GM19099 (cell line): Measurements from ENCODE around the gene NCAM2.

Source experiments
- POLR2A ChIP-seq: IDR thresholded peaks from 3 replicates; pipeline ENCODE4 v1.6.1; 2011; ENCODE audit warnings: low read depth; ENCODE audit not compliant: insufficient read length; ENCODE audit errors: extremely low read depth

NCAM2 gene

DNA sequence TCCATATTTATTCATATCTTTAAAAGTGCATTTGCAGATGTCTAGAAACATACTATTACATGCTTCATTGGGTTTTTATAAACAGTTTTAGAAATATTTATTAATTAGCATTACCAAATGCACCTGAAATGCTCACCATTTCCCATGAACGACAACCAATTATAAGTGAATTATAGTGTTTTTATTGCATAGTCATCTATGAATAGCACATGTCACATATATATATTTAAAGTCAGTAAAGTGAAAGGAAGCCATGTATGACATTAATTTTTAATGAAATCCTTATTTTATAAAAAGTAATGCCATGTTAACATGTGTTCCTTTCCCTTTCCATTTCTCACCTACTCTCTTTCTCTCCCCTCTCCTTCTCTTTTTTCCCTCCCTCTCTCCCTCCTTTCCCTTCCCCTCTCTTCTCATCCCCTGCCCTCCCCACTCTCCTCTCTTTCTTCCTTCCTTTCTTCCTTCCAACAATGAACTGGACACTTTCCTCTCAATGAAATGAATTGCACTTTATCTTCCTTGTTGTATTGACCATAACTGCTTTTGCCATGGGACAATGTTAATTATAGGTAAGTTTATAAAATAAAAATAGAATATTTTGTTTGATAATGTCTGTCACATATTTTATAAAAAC lies 179.3 kb downstream of the NCAM2 start:
- TF ChIP-seq POLR2A: no peak

DNA sequence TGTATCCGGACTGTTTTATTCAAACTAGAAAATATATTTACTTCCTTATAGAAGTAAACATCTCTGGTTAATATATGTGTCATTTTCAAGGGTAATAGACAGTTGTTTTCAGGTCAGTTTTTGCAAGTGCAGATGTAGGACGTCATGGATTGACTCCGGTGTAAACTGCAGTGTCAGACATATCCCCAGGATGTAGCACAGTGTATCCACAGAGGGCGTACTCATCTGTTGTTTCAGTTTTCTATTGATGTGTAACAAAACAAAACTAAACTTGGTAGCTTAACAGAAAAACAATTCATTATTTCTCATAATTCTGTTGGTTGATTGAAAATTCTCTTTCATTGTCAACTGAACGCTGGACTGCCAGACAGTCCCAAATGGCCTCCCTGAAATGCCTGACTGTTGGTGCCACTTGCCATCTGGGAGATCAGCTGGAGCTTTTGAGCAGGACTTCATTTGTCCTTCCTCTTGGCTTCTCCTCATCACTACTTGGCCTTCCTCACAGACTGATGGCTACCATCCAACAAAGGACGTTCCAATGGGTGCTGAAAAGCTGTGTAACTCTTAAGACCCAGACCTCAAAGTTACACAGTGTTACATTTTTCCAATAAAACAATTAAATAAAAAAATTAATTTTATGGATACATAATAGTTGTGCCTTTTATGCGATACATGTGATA lies 181.6 kb downstream of the NCAM2 start:
- TF ChIP-seq POLR2A: no peak

DNA sequence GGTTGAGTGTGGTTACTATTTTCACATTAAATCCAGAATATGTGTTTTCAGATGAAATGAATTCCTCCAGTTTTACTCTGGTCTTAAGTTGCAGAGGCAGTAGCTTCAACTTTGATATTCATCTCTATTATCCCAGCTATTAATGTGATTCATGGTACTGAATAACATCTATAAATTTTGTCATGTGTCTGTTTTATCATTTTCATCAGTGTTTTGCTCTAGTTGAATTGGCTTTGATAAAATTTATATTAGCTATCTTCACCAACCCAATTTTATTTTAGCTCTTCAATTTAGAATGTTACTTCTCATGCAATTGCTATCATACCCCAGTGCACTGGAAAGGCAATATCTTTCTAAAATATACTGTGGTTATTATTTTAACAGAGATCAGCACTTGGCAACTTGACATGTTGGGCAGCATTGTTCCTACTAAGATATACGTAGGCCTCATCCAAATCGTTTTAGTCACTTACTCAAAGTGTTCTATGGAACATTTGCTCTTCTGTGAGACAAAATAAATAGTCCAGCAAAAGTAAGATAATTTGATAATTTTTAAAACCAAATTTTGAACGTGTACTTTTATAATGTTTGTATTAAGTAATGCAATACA lies 184.3 kb downstream of the NCAM2 start:
- TF ChIP-seq POLR2A: no peak

DNA sequence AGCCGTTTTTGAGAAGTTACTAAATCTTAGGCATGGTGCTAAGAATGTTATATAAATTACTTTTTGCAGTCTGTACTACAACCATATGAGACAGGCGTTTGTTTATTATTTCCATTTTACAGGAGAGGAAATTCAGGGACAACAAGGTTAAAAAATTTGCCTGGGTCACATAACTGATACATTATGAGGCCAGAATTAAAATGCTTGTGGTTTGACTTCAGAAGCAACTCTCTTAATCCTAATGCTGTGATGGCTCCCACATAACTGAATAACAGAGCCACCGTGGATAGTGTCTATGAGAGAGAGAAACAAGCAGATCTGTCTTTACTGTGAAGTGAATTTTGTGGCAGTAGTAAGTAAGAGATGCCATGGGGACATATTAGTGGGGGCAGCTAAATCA lies 184.9 kb downstream of the NCAM2 start:
- no peak for TF ChIP-seq POLR2A

- TF ChIP-seq POLR2A: no peak
These were observed 186.7 kb downstream of the NCAM2 start for GRCh38 chr21:21184771-21185528.

DNA sequence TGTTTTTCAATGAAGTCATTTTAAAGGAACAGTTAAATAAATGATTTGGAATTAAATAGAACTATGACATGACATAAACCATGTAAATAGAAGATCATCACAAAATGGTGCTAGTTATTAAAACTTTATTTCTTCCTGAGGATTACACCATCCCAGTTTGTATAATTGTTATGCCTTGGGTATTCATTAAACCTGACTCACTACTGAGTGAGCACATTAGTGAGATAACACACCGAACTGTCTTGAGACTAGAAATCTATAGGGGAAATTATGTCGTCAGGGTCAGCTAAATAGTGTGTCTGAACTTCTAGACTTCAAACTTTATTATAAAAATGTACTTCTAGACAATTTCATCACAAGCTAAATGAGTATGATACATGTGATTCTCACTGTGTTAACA lies 189.4 kb downstream of the NCAM2 start:
- no peak for TF ChIP-seq POLR2A

DNA sequence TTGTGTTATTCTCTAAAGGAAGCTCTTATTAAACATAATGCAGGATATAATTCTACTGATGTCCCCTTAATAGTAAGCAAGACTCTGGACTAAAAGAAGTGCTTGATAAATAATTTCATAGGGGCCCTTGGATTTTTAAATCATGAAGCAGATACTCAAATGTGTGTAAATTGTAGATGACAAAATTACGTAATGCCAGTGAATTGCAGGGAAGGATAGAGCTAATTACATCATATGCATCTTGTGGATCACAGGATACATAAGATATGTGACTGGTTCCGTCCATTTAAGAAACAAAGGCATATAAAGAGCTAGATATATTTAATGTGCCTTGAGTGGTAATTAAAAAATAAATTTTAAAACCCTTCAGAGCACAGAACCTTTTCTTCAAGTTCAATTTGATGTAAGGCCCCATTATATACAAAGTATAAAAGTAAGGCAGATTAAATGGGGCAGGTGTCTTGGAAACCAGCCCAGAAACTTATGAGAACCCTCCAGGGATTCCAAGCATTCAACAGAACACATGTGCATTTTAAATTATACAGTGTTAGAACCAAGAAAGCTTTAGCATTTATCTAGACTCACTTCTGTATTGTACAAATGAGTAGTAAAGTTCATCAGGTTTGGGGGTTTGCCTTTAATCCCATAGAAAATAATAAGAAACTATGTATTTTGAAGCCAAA lies 190.4 kb downstream of the NCAM2 start:
- no peak for TF ChIP-seq POLR2A

GRCh38 chr21:21195417-21195943 lies 197.3 kb downstream of the NCAM2 start:
- TF ChIP-seq POLR2A: no peak

- TF ChIP-seq POLR2A: no peak
These were observed 197.9 kb downstream of the NCAM2 start for GRCh38 chr21:21196087-21196486.

DNA sequence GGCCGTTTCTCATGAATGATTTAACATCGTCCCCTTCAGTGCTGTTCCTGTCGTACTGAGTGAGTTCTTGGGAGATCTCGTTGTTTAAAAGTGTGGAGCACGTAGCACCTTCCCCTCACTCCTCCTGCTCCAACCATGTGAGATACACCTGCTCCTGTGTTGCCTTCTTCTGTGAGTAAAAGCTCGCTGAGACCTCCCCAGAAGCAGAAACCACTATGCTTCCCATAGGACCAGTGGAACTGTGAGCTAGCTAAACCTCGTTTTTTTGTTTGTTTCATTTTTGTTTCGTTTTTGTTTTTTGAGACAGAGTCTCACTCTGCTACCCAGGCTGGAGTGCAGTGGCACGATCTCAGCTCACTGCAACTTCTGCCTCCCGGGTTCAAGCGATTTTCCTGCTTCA lies 198.6 kb downstream of the NCAM2 start:
- TF ChIP-seq POLR2A: no peak

- TF ChIP-seq POLR2A: no peak
These were observed 201.3 kb downstream of the NCAM2 start for GRCh38 chr21:21199342-21200102.

GRCh38 chr21:21200103-21200938 lies 202.1 kb downstream of the NCAM2 start:
- no peak for TF ChIP-seq POLR2A

GRCh38 chr21:21200939-21201615 lies 202.9 kb downstream of the NCAM2 start:
- TF ChIP-seq POLR2A: no peak

DNA sequence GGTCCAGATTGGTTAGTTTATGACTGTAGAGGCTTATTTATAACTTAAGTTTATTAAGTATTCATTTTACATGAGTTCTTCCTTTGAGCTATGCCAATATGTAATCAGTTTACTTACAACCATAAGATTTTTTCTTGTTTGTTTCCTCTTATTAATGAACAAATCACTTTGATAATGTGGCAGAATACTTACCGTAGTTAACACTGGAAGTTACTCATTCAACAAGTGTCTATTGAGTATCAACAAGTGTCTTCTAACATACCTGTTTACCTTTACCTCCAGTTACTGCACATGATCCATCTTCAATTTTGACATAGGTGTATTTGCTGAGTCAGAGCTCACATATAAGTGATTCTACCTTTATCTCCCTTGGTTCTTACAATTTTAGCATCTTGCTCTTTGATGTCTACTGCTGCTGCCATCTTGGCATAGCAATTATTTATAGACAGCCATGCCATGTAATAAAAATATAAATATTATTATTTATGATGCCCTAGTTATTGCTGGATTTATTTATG lies 205.7 kb downstream of the NCAM2 start:
- TF ChIP-seq POLR2A: no peak
